H4 (cell line): ENCODE results near the gene TYSND1. TPM values are rescaled to one million over a fixed set of nuclear protein-coding genes. Genes with fewer than 3 reads are reported as not detected.
"Not testable (repeated sequence)": the region's sequence is repeated elsewhere in the genome, so short reads cannot be mapped to it uniquely, and the experiment has no call there.

ENCODE experiments used
- DNase-seq: peaks from one replicate; pipeline ENCODE4 v3.0.0-alpha.2; 2015; ENCODE audit warnings: low spot score
- total RNA-seq: library from RNA; depleted of rRNA; stranded (reverse); fragments of >200 nt; shearing (Covaris generic); gene quantifications from 2 replicates; pipeline ENCODE4 v1.2.3, GENCODE V29; 2014; rRNA removed

The TYSND1 gene
- 9.2 and 10.5 TPM in 2 replicates for total RNA-seq

GRCh38 chr10:70146489-70147258 is at the start of gene TYSND1:
Gene TYSND1 (minus strand): TSS chr10:70146700. CDS start chr10:70146586, 114 bp downstream.
- DNase-seq = peak; percentile 98

DNA sequence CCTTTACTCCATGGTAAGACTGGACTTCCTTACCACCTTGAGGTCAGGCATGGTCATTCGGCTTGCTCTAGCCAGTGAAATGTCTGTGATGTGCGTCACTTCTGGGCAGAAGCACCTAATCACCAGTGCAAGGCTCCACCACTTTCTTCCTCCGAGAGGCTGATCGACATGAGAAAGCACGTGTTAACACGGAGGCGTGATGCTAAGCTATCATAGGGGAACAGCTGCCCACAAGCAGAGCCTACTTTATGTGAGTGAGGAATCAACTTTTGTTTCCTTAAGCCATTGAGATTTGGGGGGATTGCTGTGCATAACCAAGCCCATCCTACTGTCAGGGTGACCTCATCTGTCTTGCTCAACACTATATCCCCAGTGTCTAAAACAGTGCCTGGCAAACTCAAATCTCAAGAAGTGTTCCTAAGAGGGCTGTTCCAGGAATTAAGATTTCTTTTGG is 46.9 kb upstream of the TYSND1 start:
- DNase-seq = no peak

DNA sequence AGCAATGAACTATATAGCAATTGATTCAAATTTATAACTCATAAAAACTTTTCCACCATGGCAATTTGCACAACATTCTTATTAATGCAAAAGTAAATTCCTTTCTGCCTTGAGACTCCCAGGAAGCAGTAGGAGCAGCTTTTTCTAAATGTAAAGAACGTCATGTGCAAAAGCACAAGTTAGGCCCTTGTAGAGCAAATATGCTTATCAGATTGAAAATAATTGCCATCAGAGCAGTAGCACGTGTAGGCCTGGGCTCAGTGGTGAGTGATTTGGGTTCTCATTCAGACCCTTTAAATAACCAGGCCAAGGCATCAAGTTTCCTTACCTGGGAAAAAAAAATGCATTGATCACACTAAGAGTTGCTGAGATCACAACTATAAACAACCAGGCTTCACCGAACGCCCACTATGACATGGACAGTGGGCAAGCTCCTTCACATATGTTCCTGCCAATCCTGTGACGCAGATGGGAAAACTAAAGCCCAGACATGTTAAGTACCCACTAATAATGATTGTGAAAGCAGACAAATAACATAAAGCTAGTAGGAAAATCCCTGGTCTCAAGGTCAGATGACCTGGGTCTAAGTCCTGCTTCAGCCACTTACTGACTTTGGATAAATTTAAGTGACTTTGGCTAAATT is 45.9 kb upstream of the TYSND1 start:
- DNase-seq = no peak

GRCh38 chr10:70191972-70192305 is 45.4 kb upstream of the TYSND1 start:
- DNase-seq = peak; percentile 40

- DNase-seq = no peak
Measured at GRCh38 chr10:70191161-70191971, 44.9 kb upstream of the TYSND1 start.

DNA sequence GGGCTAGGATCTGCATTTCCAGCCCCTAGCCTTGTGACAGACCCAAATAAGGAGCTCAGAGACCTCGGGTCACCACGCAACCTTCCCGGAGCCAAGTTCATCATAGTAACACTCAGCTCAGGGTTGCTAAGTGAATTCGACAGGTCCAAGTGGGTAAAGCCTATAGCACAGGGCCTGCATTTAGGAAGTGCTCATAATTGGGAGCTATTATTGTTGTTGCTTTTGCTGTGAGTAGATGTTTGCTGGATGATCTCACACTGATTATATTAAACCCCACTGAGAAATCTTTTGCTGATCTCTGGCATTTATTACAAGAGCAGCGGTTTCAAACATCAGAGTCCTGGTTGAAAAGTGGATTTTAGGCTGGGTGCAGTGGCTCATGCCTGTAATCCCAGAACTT is 44.1 kb upstream of the TYSND1 start:
- no peak for DNase-seq

- no peak for DNase-seq
Measured at GRCh38 chr10:70190102-70190501, 43.6 kb upstream of the TYSND1 start.

DNA sequence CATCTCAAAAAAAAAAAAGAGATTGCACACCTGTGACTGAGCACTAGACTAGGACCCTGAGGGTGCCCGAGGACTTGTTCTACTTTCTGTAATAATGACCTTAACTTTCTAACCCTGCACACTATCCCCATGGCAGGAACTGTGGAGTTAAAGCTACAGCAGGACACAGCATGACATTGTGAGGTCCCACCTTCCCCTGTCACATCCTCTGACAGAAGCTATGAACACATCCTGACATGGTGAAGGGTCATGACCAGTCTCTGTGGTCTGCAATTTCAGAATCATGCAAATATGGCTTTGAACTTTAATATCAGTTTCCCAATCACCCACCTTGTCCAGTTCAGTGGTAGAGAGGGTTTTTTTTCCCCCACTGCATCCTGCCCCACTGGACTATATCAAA is 42.3 kb upstream of the TYSND1 start:
- DNase-seq = no peak

DNA sequence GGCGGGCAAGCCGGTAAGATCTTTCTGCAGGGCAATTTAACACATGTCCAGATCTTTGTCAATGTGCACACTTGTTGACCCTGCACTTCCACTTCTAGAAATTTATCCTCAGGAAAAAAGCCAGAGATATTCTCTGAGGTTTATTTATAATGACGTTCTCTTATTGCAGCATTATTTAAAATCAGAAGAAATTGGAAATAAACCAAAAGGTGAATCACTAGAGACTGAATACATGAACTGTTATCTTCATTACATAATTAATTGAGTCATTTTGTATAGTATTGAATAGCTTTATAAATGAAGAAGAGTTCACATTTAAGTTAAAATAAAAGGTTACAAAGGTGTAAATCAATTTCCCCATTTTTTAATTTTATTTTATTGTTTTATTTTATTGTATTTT is 40.1 kb upstream of the TYSND1 start:
- no peak for DNase-seq

DNA sequence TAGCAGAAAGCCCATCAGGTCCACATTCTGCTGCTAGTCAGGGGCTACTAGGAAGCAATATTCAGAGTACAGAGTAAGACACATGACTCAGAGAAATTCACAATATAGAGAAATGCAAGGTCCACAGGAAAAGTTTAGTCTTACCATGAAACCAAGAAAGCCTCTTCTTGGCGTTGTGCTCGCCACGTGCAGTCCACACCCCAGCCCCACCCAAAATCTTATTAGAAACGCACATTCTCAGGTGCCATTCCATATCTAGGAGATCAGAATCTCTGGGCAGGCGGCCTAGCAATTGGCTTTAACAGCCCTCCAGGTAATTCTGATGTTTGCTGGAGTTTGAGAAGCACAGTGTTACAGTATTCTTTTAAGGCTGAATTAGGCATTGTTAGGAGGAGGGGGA is 39.6 kb upstream of the TYSND1 start:
- DNase-seq = no peak

DNA sequence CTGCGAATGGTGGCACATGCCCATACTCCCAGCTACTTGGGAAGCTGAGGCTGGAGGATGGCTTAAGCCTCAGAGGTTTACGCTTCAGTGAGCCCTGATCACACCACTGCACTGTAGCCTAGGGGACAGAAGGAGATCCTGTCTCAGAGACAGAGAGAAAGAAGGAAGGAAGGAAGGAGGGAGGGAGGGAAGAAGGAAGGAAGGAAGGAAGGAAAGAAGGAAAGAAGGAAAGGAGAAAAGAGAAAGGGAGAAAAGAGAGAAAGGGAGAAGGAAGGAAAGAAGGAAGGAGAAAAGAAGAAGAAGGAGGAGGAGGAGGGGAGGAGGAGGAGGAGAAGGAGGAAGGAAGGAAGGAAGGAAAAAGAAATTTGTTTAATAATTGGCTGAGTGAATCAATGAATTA is 36.8 kb upstream of the TYSND1 start:
- no peak for DNase-seq

GRCh38 chr10:70179209-70179608 is 32.7 kb upstream of the TYSND1 start:
- DNase-seq = not testable (repeated sequence)

- DNase-seq = no peak
Measured at GRCh38 chr10:70178139-70178725, 31.7 kb upstream of the TYSND1 start.

DNA sequence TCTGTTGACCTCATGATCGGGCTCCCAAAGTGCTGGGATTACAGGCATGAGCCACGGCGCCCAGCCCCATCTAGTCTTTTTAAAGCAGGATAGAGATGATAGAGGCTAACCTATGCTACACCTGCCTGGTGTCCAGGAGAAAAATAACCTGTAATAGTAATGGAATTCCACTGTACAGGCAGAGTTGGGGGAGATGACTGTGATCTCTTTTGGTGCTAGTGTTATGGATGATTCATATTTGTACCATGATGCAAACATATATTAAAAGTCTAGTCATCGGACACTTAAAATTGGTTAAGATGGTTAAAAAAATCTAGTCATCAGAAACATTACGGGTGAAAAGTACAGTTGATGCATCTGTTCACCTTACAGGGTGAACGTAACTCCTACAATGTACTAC is 29.9 kb upstream of the TYSND1 start:
- no peak for DNase-seq

DNA sequence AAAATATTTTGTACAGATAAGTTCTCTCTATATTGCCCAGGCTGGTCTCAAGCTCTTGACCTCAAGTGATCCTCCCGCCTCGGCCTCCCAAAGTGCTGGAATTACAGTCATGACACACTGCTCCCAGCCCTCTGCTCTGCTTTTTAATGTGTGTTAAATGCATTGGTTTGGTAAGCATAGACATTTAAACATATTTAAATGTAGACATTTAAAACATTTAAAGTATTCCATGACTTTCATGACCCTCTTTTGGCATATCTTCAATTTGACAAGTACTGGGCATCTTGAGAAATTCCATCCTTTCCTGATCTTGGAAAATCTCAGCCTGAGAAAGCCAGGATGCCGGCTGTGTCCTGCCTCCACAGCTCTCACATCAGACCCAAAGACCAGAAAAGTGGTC is 29.0 kb upstream of the TYSND1 start:
- no peak for DNase-seq

GRCh38 chr10:70174058-70174741 is 27.7 kb upstream of the TYSND1 start:
- peak; percentile 22 for DNase-seq

DNA sequence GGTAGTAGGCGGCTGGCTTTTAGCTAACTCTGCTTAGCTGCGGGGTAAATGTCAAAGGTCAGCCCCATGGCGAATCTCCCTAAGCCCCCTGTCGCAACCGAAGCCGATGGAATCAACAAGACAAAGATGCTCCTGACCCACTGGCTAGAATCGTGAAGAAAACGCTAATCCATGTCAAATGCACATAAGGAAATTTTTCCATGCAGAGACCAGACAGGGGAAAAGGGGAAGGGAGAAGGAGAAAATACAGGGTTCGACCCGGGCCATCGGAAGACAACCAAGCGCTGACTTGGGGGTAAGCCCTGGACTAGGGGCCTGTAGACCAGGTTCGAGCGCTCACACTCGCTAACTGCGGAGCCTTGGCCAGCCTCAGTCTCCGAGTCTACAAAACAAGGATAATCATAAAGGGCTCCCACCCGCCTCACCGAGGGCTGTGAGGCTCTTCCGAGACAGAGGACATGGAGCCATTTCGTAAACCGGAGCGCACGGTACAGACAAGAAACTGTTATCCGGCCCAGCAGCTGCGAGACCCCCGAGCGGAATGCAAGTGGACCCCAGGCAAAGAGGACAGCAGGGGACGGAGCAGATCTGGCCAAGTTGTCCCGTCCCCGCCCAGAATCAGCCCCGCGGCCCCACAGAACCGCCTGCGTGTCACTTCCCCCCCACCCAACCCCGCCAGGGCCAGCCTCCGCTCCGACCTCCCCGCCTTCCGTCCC is 23.3 kb upstream of the TYSND1 start:
- DNase-seq = no peak

- DNase-seq = no peak
Measured at GRCh38 chr10:70169011-70169410, 22.5 kb upstream of the TYSND1 start.

DNA sequence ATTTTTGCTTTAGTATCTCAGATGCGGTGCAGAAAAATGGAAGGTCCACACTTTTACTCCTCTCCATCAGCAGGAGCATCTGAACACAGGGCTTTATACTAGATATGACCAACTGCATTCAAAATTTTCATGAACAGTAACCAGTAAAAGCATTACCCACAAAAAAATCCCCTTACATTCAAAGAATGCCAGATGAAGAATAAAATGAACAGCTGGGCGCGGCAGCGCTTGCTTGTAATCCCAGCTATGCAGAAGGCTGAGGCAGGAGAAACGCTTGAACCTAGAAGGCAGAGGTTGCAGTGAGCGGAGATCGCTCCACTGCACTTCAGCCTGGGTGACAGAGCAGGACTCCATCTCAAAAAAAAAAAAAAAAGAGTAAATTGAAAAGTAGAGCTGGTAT is 20.7 kb upstream of the TYSND1 start:
- DNase-seq = no peak

DNA sequence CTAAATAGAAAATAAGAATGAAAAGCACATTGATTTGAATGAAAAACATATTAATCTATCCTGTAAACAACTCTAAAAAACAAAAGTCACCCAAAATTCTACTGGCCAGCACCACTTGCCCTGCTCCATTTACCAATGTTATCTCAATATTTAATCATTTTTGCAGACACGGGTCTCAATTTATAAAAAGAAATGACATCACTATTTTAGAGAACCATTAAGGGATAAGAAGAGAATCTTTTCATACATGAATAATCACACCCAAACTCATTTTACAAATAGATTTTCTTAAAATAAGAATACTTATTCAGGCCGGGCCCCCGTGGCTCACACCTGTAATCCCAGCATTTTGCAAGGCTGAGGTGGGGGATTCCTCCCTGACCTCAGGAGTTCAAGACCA is 19.9 kb upstream of the TYSND1 start:
- no peak for DNase-seq

DNA sequence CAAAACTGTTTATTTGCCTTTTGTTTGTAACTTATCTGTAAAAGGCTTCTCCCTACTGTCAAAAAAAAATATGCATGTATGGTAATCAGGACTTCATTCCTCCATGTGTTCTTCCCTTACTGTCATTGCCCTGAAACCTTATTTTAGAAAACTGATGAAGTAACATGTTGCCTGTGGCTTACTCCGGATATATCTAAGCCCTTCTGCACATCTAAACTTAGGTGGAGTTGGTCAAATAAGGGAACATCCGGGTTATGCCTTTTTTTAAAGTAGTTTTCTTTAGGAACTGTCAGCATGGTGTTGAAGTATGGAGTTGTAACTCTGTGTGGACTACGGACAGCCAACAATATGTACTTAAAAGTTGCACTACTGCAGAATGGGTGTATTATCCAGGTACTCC is 17.7 kb upstream of the TYSND1 start:
- DNase-seq = no peak
